HepG2 (cell line): ENCODE measurements around the gene TRRAP. TPM values are rescaled to one million over a fixed set of nuclear protein-coding genes. Genes with fewer than 3 reads are reported as not detected.
"Not testable (repeated sequence)": the region's sequence is repeated elsewhere in the genome, so short reads cannot be mapped to it uniquely, and the experiment has no call there.

ENCODE experiments used
- ATAC-seq: fragments of 200-7000 bp; cut with Tn5 transposase; 3 replicates; pipeline ENCODE4 v1.9.1; 2020; ENCODE audit warnings: mild to moderate bottlenecking, moderate library complexity
- BruUV-seq: library from RNA; stranded (reverse); fragments of 400-500 nt; replicated peaks from 2 replicates; lab custom pipeline; 2021; lab: Mats Ljungman, UMichigan
- CTCF ChIA-PET: fragments of 300-600 bp; formaldehyde crosslinking; extraction: SDS; loops from one replicate; lab custom pipeline; 2021; ENCODE audit warnings: low total read pairs, inconsistent platforms, low intra/inter-chr PET ratio; lab: Yijun Ruan, JAX
- POLR2A ChIA-PET: fragments of 350-600 bp; sonication (Branson Sonifier 250); formaldehyde crosslinking; loops from one replicate; lab custom pipeline; 2020; ENCODE audit warnings: antibody characterized with exemption, inconsistent platforms; lab: Yijun Ruan, JAX
- DNase-seq: peaks from one replicate; pipeline ENCODE4 v3.0.0-alpha.2; 2015; ENCODE audit warnings: low spot score
- FAIRE-seq: peaks from 3 replicates; lab custom pipeline; 2011; peaks lifted over from hg19 to GRCh38; lab: Jason Lieb, UNC
- H2AFZ ChIP-seq: one replicate; pipeline ENCODE4 v1.6.1; 2011; ENCODE audit warnings: low read length, inconsistent platforms
- H3K27ac ChIP-seq: fragments of 300-600 bp; 3 replicates; pipeline ENCODE4 v1.8.0; 2011; ENCODE audit warnings: mixed run types, mild to moderate bottlenecking, mixed read lengths, low read length, inconsistent platforms; ENCODE audit not compliant: insufficient read depth; ENCODE audit errors: extremely low read length
- H3K27me3 ChIP-seq, 2 experiments: fragments of 200-600 bp in 1 of 2; 2 replicates in 1 of 2; 3 replicates in 1 of 2; pipeline versions ENCODE4 v1.6.0 to v1.8.0; 2011; ENCODE audit warnings: low read length in 2 of 2, mild to moderate bottlenecking in 2 of 2, moderate library complexity in 2 of 2, inconsistent platforms in 1 of 2; ENCODE audit not compliant: insufficient read depth in 2 of 2, control insufficient read depth in 1 of 2
- H3K36me3 ChIP-seq, 2 experiments: fragments of 200-600 bp in 1 of 2; replicated peaks in 1 of 2; 2 replicates in 1 of 2; 3 replicates in 1 of 2; pipeline versions ENCODE4 v1.5.1 to v1.8.0; 2011; ENCODE audit warnings: low read length in 2 of 2, inconsistent platforms in 1 of 2; ENCODE audit not compliant: insufficient read depth in 2 of 2, control insufficient read depth in 1 of 2
- H3K4me1 ChIP-seq: 2 replicates; pipeline ENCODE4 v1.5.1; 2012; ENCODE audit warnings: low read length, inconsistent platforms; ENCODE audit not compliant: insufficient read depth
- H3K4me2 ChIP-seq: 2 replicates; pipeline ENCODE4 v1.6.0; 2011; ENCODE audit warnings: low read depth, low read length, inconsistent platforms
- H3K4me3 ChIP-seq, 3 experiments: fragments of 200-600 bp in 1 of 3; sonication (generic), shearing (Covaris generic) in 1 of 3; replicated peaks in 1 of 3; 2 replicates each; pipeline ENCODE4 v1.5.1; 2011 to 2016; ENCODE audit warnings: low read length in 3 of 3, inconsistent platforms in 2 of 3, low read depth in 2 of 3, mild to moderate bottlenecking in 2 of 3, control low read depth in 1 of 3, mixed read lengths in 1 of 3; ENCODE audit not compliant: insufficient read depth in 1 of 3
- H3K79me2 ChIP-seq: one replicate; pipeline ENCODE4 v1.6.1; 2011; ENCODE audit warnings: low read length, inconsistent platforms; ENCODE audit not compliant: insufficient read depth
- H3K9ac ChIP-seq: 2 replicates; pipeline ENCODE4 v1.6.0; 2011; ENCODE audit warnings: mild to moderate bottlenecking, low read depth, low read length, inconsistent platforms; ENCODE audit not compliant: insufficient read depth
- H3K9me3 ChIP-seq: 2 replicates; pipeline ENCODE4 v1.5.1; 2012; ENCODE audit warnings: mild to moderate bottlenecking, low read length
- H4K20me1 ChIP-seq: 2 replicates; pipeline ENCODE4 v1.6.0; 2011; ENCODE audit warnings: inconsistent platforms, mild to moderate bottlenecking, low read length, moderate library complexity; ENCODE audit not compliant: insufficient read depth
- HMG20A ChIP-seq: IDR thresholded peaks from 2 replicates; pipeline ENCODE4 v1.6.1; 2016; ENCODE audit warnings: borderline replicate concordance
- WGBS: methylation state at CpG from one replicate; pipeline ENCODE4 v1.1.6; 2017; ENCODE audit warnings: low lambda C conversion rate; 5-methylcytosine and 5-hydroxymethylcytosine counted together
- in situ Hi-C: cut with HindIII; loops from 2 replicates; pipeline ENCODE4 v1.10.0; 2017; ENCODE audit warnings: low pct_unique_long_range_greater_than_20kb; ENCODE audit not compliant: extremely low pct_ligation_motif_present
- intact Hi-C: fragments of 100-400 bp; cut with micrococcal nuclease; formaldehyde crosslinking; loops from one replicate; pipeline ENCODE4 v1.10.0; 2022; ENCODE audit not compliant: unreplicated experiment
- polyA plus RNA-seq, 8 experiments: library from polyadenylated mRNA; depleted of rRNA in 3 of 8; stranded (reverse) in 7 of 8; unstranded in 1 of 8; fragments of >200 nt; fragmentation: Illumina TruSeq in 4 of 8; extraction: Trizol in 4 of 8; gene quantifications; 2 replicates each; pipeline versions ENCODE4 v1.2.1 to v1.2.3, GENCODE V29; 2011 to 2016; ENCODE audit warnings: low read depth in 4 of 8, missing spikeins in 1 of 8, mixed read lengths in 1 of 8; ENCODE audit not compliant: insufficient read depth in 1 of 8
- total RNA-seq, 5 experiments: library from RNA; depleted of rRNA; stranded (reverse); fragments of >200 nt; fragmentation: Illumina TruSeq; extraction: Trizol; gene quantifications; 2 replicates each; pipeline ENCODE4 v1.2.3, GENCODE V29; 2016; ENCODE audit warnings: low read depth in 1 of 5

Gene TRRAP
- total and polyA plus RNA-seq, 2 of the 13 experiments (the other 11 are each of a cell fraction or from before 2014, with no cell fraction given): 8.6 to 10.5 TPM

DNA sequence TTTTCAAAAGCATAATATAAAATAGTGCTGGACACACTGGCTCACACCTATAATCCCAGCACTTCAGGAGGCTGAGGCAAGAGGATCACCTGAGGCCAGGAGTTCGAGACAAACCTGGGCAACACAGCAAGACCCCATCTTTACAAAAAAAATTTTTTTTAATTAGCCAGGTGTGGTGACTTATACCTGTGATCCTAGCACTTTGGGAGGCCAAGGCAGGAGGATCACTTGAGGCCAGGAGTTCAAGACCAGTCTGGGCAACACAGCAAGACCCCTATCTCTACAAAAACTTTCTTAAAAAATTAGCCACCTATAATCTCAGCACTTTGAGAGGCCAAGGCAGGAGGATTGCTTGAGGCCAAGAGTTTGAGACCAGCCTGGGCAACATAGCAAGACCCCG is 35.8 kb upstream of the TRRAP start:
- H3K36me3 ChIP-seq, POLR2A ChIA-PET, H3K27ac ChIP-seq, H3K9ac ChIP-seq, H2AFZ ChIP-seq, FAIRE-seq, H3K79me2 ChIP-seq, ATAC-seq, H3K9me3 ChIP-seq, DNase-seq, H3K4me3 ChIP-seq, H4K20me1 ChIP-seq, BruUV-seq, H3K4me2 ChIP-seq, intact Hi-C loops, H3K4me1 ChIP-seq: not testable (repeated sequence)
- 10% methylated on average over 2 of the region's 2 CpGs for WGBS
- in situ Hi-C loops: loop anchor here (5.0 to 10.0 kb wide), 2 partner anchors 420 to 548 kb away; no protein-coding TSS in a partner anchor
- CTCF ChIA-PET: interaction anchor here (2.2 kb wide), 1 partner anchor 409 kb away, joined by 27 read pairs; no protein-coding TSS in a partner anchor
- peaks cover 3 to 11% of the 10 kb centered on the region in 2 experiments; a peak in 2 of 5 replicates for H3K27me3 ChIP-seq

DNA sequence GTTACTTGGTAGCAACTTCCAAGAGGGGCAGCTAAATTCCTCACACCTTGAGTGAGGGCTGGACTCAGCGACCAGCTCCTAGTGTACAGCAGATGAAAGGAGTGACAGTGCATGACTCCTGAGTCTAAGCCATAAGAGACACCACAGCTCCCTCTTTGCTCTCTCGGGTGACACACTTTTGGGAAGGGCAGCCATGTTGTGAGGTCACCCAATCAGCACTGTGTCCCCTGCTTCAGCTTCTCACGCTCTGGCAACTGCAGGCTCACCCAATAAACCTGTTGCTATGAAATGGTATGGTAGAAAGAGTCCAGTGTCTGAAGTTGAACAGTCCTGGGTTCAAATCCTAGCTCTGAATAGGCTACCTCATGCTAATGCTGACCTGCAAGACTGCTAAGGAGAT is 29.4 kb upstream of the TRRAP start:
- Histone ChIP-seq H3K9ac (no peak overlapping the region), H2AFZ (no peak overlapping the region), H3K9me3 (no peaks in the 10 kb centered on the region), H4K20me1 (no peaks in the 10 kb centered on the region), H3K4me2 (no peak overlapping the region), H3K4me1 (peaks cover 7% of the 10 kb centered on the region; the same call in 1 of the 2 replicates), H3K27ac (no peak overlapping the region), H3K79me2 (no peaks in the 10 kb centered on the region), H3K27me3 (peaks cover 4 to 20% of the 10 kb centered on the region in 2 experiments; a peak in 3 of 5 replicates), H3K36me3 (no peaks in the 10 kb centered on the region), H3K4me3 (no peak overlapping the region)
- no TSS peak for BruUV-seq
- no peak for FAIRE-seq
- no peak for ATAC-seq
- in situ Hi-C loops: loop anchor here (10.0 kb wide), 1 partner anchor 554 kb away; no protein-coding TSS in a partner anchor
- POLR2A ChIA-PET: no interaction called here
- DNase-seq: no peak
- CTCF ChIA-PET: no interaction called here
- 0% methylated on average over 3 of the region's 3 CpGs for WGBS
- intact Hi-C loops: no loop called here
- no peak for TF ChIP-seq HMG20A (CRISPR knock-in tag)
